Transverse colon (tissue), 4 donors: Measurements from ENCODE around the gene SH2D2A. TPM values are rescaled to one million over a fixed set of nuclear protein-coding genes. Genes with fewer than 3 reads are reported as not detected.

ENCODE experiments used
- DNase-seq: peaks from one replicate; pipeline ENCODE4 v3.0.0-alpha.2; 2019
- H3K27ac ChIP-seq, 4 donors: fragments of 200-600 bp; sonication (generic); 2 replicates each; pipeline ENCODE4 v1.5.1; 2016 to 2018; ENCODE audit warnings: inconsistent platforms in 4 of 4
- H3K27me3 ChIP-seq: fragments of 200-600 bp; sonication (generic); 2 replicates; pipeline ENCODE4 v1.5.1; 2017; ENCODE audit warnings: inconsistent platforms
- H3K36me3 ChIP-seq, 4 donors: fragments of 200-600 bp; sonication (generic); 2 replicates each; pipeline ENCODE4 v1.5.1; 2017 to 2019; ENCODE audit warnings: inconsistent platforms in 4 of 4
- H3K4me1 ChIP-seq, 4 donors: fragments of 200-600 bp; sonication (generic); 2 replicates each; pipeline ENCODE4 v1.5.1; 2017 to 2020; ENCODE audit warnings: inconsistent platforms in 4 of 4
- H3K4me3 ChIP-seq, 4 donors: fragments of 200-600 bp; sonication (generic); 1 replicate in 1 of 4; 2 replicates in 3 of 4; pipeline versions ENCODE4 v1.5.1 to v1.6.1; 2017 to 2019; ENCODE audit warnings: inconsistent platforms in 4 of 4
- H3K9me3 ChIP-seq, 2 donors: fragments of 200-600 bp; sonication (generic); 2 replicates each; pipeline ENCODE4 v1.5.1; 2017 to 2019; ENCODE audit warnings: inconsistent platforms in 2 of 2
- EP300 ChIP-seq: sonication (generic); formaldehyde crosslinking; IDR thresholded peaks from one replicate; pipeline ENCODE4 v1.6.1; 2017; ENCODE audit warnings: antibody characterized with exemption, low read depth
- POLR2A ChIP-seq: fragments of 450-650 bp; IDR thresholded peaks from one replicate; pipeline ENCODE4 v1.6.1; 2016; ENCODE audit warnings: antibody characterized with exemption, mild to moderate bottlenecking, moderate library complexity
- POLR2AphosphoS5 ChIP-seq, 3 donors: sonication (generic); formaldehyde crosslinking; IDR thresholded peaks; one replicate each; pipeline ENCODE4 v1.6.1; 2016; ENCODE audit warnings: antibody characterized with exemption in 3 of 3
- WGBS, 2 donors: methylation state at CpG; one replicate each; pipeline ENCODE4 v1.1.5; 2018; ENCODE audit warnings: low coverage in 1 of 2; 5-methylcytosine and 5-hydroxymethylcytosine counted together
- in situ Hi-C, 4 donors: fragments of 200-750 bp; cut with MboI; loops; one replicate each; pipeline versions ENCODE4 v1.15.0 to v1.15.1; 2017; ENCODE audit warnings: low sequenced_read_pairs in 3 of 4, low pct_ligation_motif_present in 1 of 4, low pct_unique_long_range_greater_than_20kb in 1 of 4
- intact Hi-C: fragments of 100-400 bp; cut with DNase I; formaldehyde crosslinking; loops from one replicate; pipeline ENCODE4 v1.15.1; 2023; ENCODE audit warnings: low total_unique reads
- total RNA-seq, 4 donors: library from RNA; depleted of rRNA; stranded (reverse); fragments of >200 nt; gene quantifications; one replicate each; pipeline ENCODE4 v1.1.0, GENCODE V29; 2016
- TF ChIP-seq, protein P1 (sequence below), 5 experiments: fragments of 200-600 bp in 3 of 5; fragments of 450-650 bp in 2 of 5; sonication (generic) in 3 of 5; IDR thresholded peaks; 1 replicate in 2 of 5; 2 replicates in 3 of 5; pipeline ENCODE4 v1.5.1; 2016 to 2017; ENCODE audit warnings: antibody characterized with exemption in 5 of 5, inconsistent platforms in 3 of 5, mild to moderate bottlenecking in 2 of 5, moderate library complexity in 1 of 5

The SH2D2A gene
- total RNA-seq, 4 donors from 2014 or later, result 1.9 to 5.9 (median 3.4) TPM; not detected in 1

DNA sequence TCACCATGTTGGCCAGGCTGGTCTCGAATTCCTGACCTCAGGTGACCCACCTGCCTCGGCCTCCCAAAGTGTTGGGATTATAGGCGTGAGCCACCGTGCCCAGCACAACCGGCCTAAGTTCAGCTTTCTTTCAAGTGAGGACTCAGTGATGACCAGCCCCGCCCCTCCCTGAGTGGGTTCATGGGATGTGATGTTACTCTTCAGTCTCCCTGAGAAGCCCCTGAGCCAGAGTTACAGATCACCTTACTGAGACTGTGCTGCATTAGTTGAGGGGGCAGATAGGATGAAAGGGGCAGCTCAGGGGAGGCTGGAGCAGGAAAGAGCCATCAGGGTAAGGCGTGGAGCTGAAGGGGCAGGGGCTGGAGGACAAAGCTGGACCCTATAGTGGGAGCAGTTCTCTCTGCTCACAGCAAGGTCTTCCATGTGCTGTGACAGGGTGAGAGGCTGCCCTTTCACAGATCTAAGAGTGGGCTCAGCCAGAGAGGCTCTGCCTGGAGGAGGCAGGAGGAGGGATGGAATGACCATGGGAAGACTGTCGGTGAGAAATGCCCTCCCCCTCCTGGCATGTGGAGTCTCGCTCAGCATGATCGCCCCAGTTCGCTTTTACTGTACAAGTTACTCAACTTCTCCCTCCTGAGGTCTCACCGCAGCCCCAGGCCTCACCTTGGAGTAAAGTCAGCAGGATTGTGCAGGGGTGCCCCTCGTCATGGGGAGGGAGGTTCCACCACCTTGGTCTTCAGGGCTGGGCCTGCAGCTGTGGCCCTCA lies 13.4 kb downstream of the SH2D2A start:
- Histone ChIP-seq H3K4me1 (peaks cover 5 to 28% (median 8%) of the 10 kb centered on the region in 4 donors), H3K27me3 (no peaks in the 10 kb centered on the region), H3K4me3 (no peak overlapping the region), H3K36me3 (peaks cover 0 to 28% (median 12%) of the 10 kb centered on the region in 4 donors), H3K27ac (no peak overlapping the region), H3K9me3 (no peaks in the 10 kb centered on the region)
- in situ Hi-C loops (no loop called here), intact Hi-C loops (no loop called here)
- TF ChIP-seq EP300, result no peak
- TF ChIP-seq, protein P1, sequence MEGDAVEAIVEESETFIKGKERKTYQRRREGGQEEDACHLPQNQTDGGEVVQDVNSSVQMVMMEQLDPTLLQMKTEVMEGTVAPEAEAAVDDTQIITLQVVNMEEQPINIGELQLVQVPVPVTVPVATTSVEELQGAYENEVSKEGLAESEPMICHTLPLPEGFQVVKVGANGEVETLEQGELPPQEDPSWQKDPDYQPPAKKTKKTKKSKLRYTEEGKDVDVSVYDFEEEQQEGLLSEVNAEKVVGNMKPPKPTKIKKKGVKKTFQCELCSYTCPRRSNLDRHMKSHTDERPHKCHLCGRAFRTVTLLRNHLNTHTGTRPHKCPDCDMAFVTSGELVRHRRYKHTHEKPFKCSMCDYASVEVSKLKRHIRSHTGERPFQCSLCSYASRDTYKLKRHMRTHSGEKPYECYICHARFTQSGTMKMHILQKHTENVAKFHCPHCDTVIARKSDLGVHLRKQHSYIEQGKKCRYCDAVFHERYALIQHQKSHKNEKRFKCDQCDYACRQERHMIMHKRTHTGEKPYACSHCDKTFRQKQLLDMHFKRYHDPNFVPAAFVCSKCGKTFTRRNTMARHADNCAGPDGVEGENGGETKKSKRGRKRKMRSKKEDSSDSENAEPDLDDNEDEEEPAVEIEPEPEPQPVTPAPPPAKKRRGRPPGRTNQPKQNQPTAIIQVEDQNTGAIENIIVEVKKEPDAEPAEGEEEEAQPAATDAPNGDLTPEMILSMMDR (IDR thresholded peaks at IDR 0.05), result no peak
- TF ChIP-seq POLR2A, result no peak
- TF ChIP-seq POLR2AphosphoS5 (IDR thresholded peaks at IDR 0.05), result no peak
- 90 to 91% methylated on average over 5 to 13 of the region's 13 CpGs for WGBS, 2 donors
- DNase-seq, result no peak

DNA sequence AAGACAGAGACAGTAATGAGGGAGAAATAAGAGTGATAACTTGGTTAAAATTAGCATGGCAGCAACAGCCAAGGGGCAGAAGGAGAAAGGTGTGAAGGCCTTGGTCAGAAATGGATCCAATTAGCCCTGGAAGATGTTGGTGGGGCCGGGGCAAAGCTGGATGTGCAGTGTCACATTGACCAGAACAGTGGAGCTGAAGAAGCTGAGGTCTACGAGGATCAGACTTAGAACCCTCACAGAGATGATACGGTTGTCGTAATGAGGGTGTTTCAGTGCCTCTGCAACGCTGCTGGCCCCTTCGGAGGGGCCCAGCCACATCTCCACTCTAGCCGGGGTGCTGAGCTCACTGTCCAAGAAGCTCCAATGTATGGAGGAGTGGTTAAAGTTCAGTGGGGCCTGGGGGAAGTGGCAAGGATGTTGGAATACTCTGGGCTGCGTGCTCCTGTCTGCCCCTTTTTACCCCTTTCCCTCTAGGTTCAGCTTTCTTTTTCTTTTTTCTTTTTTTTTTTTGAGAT lies 14.2 kb downstream of the SH2D2A start:
- TF ChIP-seq, protein P1 (IDR thresholded peaks at IDR 0.05), result no peak
- TF ChIP-seq POLR2AphosphoS5 (IDR thresholded peaks at IDR 0.05) (no peak), POLR2A (no peak), EP300 (no peak)
- Histone ChIP-seq H3K36me3 (peaks cover 0 to 35% (median 15%) of the 10 kb centered on the region in 4 donors), H3K27me3 (no peaks in the 10 kb centered on the region), H3K27ac (no peak overlapping the region), H3K4me1 (peaks cover 5 to 28% (median 8%) of the 10 kb centered on the region in 4 donors), H3K9me3 (no peaks in the 10 kb centered on the region), H3K4me3 (no peak overlapping the region)
- 91 to 92% methylated on average over 2 to 8 of the region's 8 CpGs for WGBS, 2 donors
- in situ Hi-C loops (no loop called here), intact Hi-C loops (no loop called here)
- no peak for DNase-seq

DNA sequence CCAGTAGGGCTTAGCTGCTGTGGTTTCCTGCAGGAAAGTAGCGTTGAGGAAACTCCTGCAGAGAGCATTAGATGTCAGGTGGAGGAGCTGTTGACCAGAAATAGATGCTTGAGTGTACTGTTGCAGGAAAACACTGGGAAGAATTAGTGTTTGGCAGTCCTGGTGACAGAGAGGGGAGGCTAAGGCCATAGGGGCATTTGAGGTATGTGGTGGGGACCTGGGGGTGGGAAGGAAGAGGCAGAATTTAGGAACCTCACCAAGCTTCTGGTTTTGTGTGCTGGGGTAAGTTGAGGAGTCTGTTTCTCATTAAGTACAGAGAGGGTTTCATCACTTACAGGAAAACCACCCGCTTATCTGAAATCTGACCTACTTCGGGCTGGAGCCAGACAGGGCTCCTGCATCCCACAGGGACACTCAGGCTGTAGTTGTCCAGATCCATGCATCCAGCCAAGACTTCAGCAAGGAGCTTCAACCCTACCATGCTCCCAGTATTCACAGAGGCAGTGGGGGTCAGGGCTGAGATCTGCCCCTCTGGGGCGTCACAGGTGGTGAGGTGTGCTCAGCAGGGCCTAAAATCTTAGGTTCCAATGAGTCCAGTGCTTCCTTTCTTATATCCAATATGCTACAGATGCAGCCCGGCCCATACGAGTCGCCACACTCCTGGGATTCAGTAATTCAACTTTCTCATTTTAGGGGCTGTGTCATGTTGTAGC lies 15.1 kb downstream of the SH2D2A start:
- WGBS, 2 donors, result 60 to 71% methylated on average over 1 to 6 of the region's 7 CpGs
- intact Hi-C loops (no loop called here), in situ Hi-C loops (no loop called here)
- DNase-seq, result no peak
- Histone ChIP-seq H3K27me3 (no peaks in the 10 kb centered on the region), H3K4me3 (no peak overlapping the region), H3K36me3 (peaks cover 0 to 39% (median 18%) of the 10 kb centered on the region in 4 donors), H3K27ac (no peak overlapping the region), H3K4me1 (peaks cover 5 to 26% (median 8%) of the 10 kb centered on the region in 4 donors), H3K9me3 (no peaks in the 10 kb centered on the region)
- TF ChIP-seq EP300 (no peak), POLR2AphosphoS5 (IDR thresholded peaks at IDR 0.05) (no peak), POLR2A (no peak)
- TF ChIP-seq, protein P1 (IDR thresholded peaks at IDR 0.05), result no peak

DNA sequence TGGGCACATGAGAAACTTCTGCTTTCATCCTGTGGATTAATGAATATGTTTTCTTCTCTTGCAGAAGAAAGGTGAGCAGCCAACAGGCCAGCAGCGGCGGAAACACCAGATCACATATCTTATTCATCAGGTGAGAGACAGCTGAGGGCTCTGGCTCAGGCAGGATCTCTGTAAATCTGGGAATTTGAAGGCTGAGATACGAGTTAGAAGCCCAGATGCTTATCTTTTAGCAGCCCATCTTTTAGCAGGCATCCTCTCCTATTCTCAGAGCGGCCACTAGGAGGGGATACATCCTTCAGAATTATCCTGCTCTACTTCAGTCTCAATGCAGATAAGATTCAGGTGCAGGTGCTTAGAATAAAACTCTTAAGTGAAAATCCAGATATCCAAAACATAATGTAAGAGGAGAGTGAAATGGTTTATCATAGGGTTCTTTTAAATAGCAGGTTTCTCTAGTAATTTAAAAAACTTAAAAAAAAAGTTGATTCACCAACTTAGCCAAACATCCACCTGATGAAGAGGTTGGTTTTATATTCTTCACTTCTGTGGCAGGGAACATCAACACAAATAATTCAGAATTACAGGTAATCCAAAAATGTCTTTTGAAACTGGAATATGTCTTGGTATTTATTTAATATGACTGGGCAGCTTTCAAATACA lies 19.3 kb downstream of the SH2D2A start:
- no peak for TF ChIP-seq POLR2A
- TF ChIP-seq, protein P1 (IDR thresholded peaks at IDR 0.05), result peak; percentile 70 to 78 (median 71)
- no peaks in the 10 kb centered on the region for H3K27me3 ChIP-seq
- WGBS, 2 donors, result 46% methylated on average over 4 of the region's 4 CpGs; no CpG with 5 or more reads in 1 of the 2 donors
- peak overlapping the region in 1 of 4 donors; percentile 49 for H3K27ac ChIP-seq
- peaks cover 0 to 77% (median 38%) of the 10 kb centered on the region in 4 donors for H3K36me3 ChIP-seq
- no peaks in the 10 kb centered on the region for H3K4me1 ChIP-seq
- no peak overlapping the region for H3K4me3 ChIP-seq
- in situ Hi-C loops, result no loop called here
- peak; percentile 50 for DNase-seq
- intact Hi-C loops, result no loop called here
- no peaks in the 10 kb centered on the region for H3K9me3 ChIP-seq
